Erythroblast (primary cell): ENCODE measurements around the gene PON2.

Experiments used
- GATA1 ChIP-seq: IDR thresholded peaks from 2 replicates; pipeline ENCODE4 v1.6.1; 2011; ENCODE audit warnings: low read depth, mild to moderate bottlenecking, control low read depth, low read length, moderate library complexity
- POLR2A ChIP-seq: IDR thresholded peaks from 2 replicates; pipeline ENCODE4 v1.6.1; 2011; ENCODE audit warnings: mild to moderate bottlenecking, low read length

DNA sequence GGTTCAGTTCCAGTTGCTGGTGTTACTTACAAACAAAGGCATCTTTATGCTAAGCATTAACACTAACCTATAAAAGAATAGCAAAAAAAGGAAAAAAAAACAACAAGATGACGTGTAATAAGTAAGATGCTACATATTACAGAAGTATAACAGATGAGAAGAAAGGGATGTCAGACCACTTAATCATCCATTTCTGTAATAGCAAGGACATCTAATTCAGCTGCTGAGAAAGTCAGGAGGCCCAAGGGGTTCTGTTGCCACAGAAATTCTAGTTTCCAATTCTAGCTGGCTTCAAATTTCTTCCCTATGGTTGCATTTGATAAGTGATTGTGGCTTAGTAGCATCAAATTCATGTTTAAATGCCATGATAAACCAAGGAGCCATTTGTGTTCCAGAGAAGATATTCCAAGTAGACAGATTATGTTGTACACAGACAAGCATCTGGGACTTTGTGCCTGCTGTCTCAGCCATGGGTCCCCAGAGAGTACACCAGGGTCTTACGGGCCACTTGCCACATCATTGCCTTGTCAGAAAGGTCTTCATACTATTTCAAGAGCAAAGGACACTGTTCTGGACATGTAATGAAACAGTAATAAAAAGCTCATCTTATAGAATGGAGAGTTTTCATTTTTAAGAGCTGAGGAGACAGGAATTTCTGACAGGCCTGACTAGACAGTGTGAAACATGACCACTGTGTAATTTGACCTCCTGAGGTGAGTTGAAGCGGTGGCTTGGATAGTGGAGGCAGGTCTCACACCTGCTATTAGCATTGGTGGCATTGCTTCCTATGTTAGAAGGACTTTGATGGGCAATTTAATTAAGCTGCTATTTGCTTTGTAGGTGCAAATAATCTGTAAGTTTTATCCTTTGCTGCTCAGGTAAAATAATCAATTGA, 46.7 kb upstream of the PON2 start:
- TF ChIP-seq POLR2A (no peak), GATA1 (no peak)
